ENCODE measurements around the gene HNRNPK. TPM values are rescaled to one million over a fixed set of nuclear protein-coding genes. Genes with fewer than 3 reads are reported as not detected.

The HNRNPK gene
- total and polyA plus RNA-seq, 2 of the 13 experiments (the other 11 are each of a cell fraction or from before 2014, with no cell fraction given) = 321 to 712 TPM

DNA sequence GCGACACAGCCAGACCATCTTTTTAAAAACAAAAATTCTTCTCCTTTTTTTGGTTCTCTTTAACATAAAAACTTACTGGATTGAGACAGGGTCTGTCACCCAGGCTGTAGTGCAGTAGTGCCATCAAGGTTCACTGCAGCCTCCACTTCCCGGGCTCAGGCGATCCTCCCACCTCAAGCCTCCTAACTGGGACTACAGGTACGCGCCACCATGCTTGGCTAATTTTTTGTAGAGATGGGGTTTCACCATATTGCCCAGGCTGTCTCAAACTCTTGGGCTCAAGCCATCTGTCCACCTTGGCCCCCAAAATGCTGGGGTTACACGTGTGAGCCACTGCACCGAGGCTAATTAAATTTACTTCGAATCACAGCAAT lies 13.8 kb downstream of the HNRNPK start (continued):
- TF ChIP-seq, protein P1, sequence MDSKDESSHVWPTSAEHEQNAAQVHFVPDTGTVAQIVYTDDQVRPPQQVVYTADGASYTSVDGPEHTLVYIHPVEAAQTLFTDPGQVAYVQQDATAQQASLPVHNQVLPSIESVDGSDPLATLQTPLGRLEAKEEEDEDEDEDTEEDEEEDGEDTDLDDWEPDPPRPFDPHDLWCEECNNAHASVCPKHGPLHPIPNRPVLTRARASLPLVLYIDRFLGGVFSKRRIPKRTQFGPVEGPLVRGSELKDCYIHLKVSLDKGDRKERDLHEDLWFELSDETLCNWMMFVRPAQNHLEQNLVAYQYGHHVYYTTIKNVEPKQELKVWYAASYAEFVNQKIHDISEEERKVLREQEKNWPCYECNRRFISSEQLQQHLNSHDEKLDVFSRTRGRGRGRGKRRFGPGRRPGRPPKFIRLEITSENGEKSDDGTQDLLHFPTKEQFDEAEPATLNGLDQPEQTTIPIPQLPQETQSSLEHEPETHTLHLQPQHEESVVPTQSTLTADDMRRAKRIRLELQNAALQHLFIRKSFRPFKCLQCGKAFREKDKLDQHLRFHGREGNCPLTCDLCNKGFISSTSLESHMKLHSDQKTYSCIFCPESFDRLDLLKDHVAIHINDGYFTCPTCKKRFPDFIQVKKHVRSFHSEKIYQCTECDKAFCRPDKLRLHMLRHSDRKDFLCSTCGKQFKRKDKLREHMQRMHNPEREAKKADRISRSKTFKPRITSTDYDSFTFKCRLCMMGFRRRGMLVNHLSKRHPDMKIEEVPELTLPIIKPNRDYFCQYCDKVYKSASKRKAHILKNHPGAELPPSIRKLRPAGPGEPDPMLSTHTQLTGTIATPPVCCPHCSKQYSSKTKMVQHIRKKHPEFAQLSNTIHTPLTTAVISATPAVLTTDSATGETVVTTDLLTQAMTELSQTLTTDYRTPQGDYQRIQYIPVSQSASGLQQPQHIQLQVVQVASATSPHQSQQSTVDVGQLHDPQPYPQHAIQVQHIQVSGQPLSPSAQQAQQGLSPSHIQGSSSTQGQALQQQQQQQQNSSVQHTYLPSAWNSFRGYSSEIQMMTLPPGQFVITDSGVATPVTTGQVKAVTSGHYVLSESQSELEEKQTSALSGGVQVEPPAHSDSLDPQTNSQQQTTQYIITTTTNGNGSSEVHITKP (CRISPR knock-in tag; IDR thresholded peaks at IDR 0.05; ENCODE audit: low read depth) = no peak
- TF ChIP-seq, protein P2, sequence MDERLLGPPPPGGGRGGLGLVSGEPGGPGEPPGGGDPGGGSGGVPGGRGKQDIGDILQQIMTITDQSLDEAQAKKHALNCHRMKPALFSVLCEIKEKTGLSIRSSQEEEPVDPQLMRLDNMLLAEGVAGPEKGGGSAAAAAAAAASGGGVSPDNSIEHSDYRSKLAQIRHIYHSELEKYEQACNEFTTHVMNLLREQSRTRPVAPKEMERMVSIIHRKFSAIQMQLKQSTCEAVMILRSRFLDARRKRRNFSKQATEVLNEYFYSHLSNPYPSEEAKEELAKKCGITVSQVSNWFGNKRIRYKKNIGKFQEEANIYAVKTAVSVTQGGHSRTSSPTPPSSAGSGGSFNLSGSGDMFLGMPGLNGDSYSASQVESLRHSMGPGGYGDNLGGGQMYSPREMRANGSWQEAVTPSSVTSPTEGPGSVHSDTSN (CRISPR knock-in tag; IDR thresholded peaks at IDR 0.05) = no peak
- TF ChIP-seq, protein P3, sequence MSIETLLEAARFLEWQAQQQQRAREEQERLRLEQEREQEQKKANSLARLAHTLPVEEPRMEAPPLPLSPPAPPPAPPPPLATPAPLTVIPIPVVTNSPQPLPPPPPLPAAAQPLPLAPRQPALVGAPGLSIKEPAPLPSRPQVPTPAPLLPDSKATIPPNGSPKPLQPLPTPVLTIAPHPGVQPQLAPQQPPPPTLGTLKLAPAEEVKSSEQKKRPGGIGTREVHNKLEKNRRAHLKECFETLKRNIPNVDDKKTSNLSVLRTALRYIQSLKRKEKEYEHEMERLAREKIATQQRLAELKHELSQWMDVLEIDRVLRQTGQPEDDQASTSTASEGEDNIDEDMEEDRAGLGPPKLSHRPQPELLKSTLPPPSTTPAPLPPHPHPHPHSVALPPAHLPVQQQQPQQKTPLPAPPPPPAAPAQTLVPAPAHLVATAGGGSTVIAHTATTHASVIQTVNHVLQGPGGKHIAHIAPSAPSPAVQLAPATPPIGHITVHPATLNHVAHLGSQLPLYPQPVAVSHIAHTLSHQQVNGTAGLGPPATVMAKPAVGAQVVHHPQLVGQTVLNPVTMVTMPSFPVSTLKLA (IDR thresholded peaks at IDR 0.05) = no peak
- TF ChIP-seq ZNF720 (CRISPR knock-in tag; IDR thresholded peaks at IDR 0.05) = no peak
- TF ChIP-seq, protein P4, sequence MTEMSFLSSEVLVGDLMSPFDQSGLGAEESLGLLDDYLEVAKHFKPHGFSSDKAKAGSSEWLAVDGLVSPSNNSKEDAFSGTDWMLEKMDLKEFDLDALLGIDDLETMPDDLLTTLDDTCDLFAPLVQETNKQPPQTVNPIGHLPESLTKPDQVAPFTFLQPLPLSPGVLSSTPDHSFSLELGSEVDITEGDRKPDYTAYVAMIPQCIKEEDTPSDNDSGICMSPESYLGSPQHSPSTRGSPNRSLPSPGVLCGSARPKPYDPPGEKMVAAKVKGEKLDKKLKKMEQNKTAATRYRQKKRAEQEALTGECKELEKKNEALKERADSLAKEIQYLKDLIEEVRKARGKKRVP (CRISPR knock-in tag; IDR thresholded peaks at IDR 0.05) = peak in 1 of 2 experiments; percentile 34; a peak in 1 of 4 replicates
- TF ChIP-seq, protein P5, sequence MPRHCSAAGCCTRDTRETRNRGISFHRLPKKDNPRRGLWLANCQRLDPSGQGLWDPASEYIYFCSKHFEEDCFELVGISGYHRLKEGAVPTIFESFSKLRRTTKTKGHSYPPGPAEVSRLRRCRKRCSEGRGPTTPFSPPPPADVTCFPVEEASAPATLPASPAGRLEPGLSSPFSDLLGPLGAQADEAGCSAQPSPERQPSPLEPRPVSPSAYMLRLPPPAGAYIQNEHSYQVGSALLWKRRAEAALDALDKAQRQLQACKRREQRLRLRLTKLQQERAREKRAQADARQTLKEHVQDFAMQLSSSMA (CRISPR knock-in tag; IDR thresholded peaks at IDR 0.05) = no peak
- TF ChIP-seq SMYD3 (CRISPR knock-in tag; IDR thresholded peaks at IDR 0.05) = no peak
- peak; percentile 6 for TF ChIP-seq AGO2 (optimal IDR thresholded peaks at IDR 0.05; ENCODE audit: low read depth, low read length)
- TF ChIP-seq ZNF460 (CRISPR knock-in tag; IDR thresholded peaks at IDR 0.05; ENCODE audit: borderline replicate concordance) = peak; percentile 49; the same call in 1 of the 2 replicates
- TF ChIP-seq RFX5 (IDR thresholded peaks at IDR 0.05; ENCODE audit: low read depth, low read length) = no peak
- TF ChIP-seq, protein P6, sequence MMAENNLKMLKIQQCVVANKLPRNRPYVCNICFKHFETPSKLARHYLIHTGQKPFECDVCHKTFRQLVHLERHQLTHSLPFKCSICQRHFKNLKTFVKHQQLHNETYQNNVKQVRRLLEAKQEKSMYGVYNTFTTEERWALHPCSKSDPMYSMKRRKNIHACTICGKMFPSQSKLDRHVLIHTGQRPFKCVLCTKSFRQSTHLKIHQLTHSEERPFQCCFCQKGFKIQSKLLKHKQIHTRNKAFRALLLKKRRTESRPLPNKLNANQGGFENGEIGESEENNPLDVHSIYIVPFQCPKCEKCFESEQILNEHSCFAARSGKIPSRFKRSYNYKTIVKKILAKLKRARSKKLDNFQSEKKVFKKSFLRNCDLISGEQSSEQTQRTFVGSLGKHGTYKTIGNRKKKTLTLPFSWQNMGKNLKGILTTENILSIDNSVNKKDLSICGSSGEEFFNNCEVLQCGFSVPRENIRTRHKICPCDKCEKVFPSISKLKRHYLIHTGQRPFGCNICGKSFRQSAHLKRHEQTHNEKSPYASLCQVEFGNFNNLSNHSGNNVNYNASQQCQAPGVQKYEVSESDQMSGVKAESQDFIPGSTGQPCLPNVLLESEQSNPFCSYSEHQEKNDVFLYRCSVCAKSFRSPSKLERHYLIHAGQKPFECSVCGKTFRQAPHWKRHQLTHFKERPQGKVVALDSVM (CRISPR knock-in tag; IDR thresholded peaks at IDR 0.05) = peak; percentile 91
- peak; percentile 63 for TF ChIP-seq RBM22 (optimal IDR thresholded peaks at IDR 0.05; ENCODE audit: low read length)
- no peak for TF ChIP-seq PLRG1 (conservative IDR thresholded peaks at IDR 0.05)
- TF ChIP-seq RAD21 (CRISPR knock-in tag; IDR thresholded peaks at IDR 0.05) = peak; percentile 37; the same call in 1 of the 2 replicates
- no peak for TF ChIP-seq HMG20A (CRISPR knock-in tag; IDR thresholded peaks at IDR 0.05; ENCODE audit: borderline replicate concordance)

Measured in HepG2 (cell line).